HCT116 (cell line): ENCODE results near the gene GRIK5. TPM values are rescaled to one million over a fixed set of nuclear protein-coding genes. Genes with fewer than 3 reads are reported as not detected.

Experiments
- ATAC-seq: fragments of 200-7000 bp; cut with Tn5 transposase; 2 replicates; pipeline ENCODE4 v1.9.1; 2020; ENCODE audit warnings: mild to moderate bottlenecking, moderate library complexity
- BruUV-seq: library from RNA; stranded (reverse); fragments of 400-500 nt; replicated peaks from 2 replicates; lab custom pipeline; 2021; lab: Mats Ljungman, UMichigan
- CTCF ChIA-PET: fragments of 300-600 bp; sonication (Branson Sonifier 250); formaldehyde crosslinking; loops from one replicate; lab custom pipeline; 2021; ENCODE audit warnings: antibody characterized with exemption; lab: Charles Lee
- POLR2A ChIA-PET: fragments of 300-600, 350-600 bp; sonication (Branson Sonifier 250); formaldehyde crosslinking; loops from one replicate; lab custom pipeline; 2021; ENCODE audit warnings: antibody characterized with exemption; lab: Charles Lee
- RAD21 ChIA-PET, 2 experiments: fragments of 300-600 bp; sonication (Branson Sonifier 250); formaldehyde crosslinking; loops; one replicate each; lab custom pipeline; 2023; ENCODE audit warnings: low total read pairs in 2 of 2; ENCODE audit not compliant: uncharacterized antibody in 2 of 2, unreplicated experiment in 2 of 2, low non-redundant PET in 1 of 2; lab: Charles Lee
- DNase-seq: peaks from one replicate; pipeline ENCODE4 v3.0.0-alpha.2; 2010; ENCODE audit warnings: low read depth, low spot score
- H2AFZ ChIP-seq: fragments of 200-600 bp; shearing (Covaris generic), sonication (generic); 2 replicates; pipeline ENCODE4 v1.6.1; 2017; ENCODE audit warnings: low read depth, mixed run types, mixed read lengths, antibody characterized with exemption, low read length; ENCODE audit not compliant: poor library complexity, severe bottlenecking
- H3K27ac ChIP-seq: 2 replicates; pipeline ENCODE4 v1.5.1; 2012; ENCODE audit warnings: low read depth, low read length
- H3K27me3 ChIP-seq: fragments of 200-600 bp; sonication (generic); 2 replicates; pipeline ENCODE4 v1.6.1; 2016; ENCODE audit warnings: mixed run types, low read length, mixed read lengths; ENCODE audit not compliant: insufficient read depth
- H3K36me3 ChIP-seq, 2 experiments: fragments of 200-500 bp in 1 of 2; fragments of 200-600 bp in 1 of 2; sonication (Bioruptor generic) in 1 of 2; sonication (generic) in 1 of 2; 2 replicates each; pipeline versions ENCODE4 v1.5.1 to v1.6.1; 2014 to 2016; ENCODE audit warnings: low read length in 2 of 2, inconsistent platforms in 1 of 2, mixed read lengths in 1 of 2, mixed run types in 1 of 2; ENCODE audit not compliant: insufficient read depth in 2 of 2, control insufficient read depth in 1 of 2
- H3K4me1 ChIP-seq, 2 experiments: fragments of 200-600 bp in 1 of 2; sonication (generic) in 1 of 2; 2 replicates each; pipeline versions ENCODE4 v1.5.1 to v1.6.1; 2012 to 2017; ENCODE audit warnings: low read length in 2 of 2, inconsistent platforms in 1 of 2, mild to moderate bottlenecking in 1 of 2, mixed read lengths in 1 of 2, mixed run types in 1 of 2, moderate library complexity in 1 of 2; ENCODE audit not compliant: insufficient read depth in 2 of 2, control insufficient read depth in 1 of 2
- H3K4me2 ChIP-seq: fragments of 200-600 bp; sonication (generic); 2 replicates; pipeline ENCODE4 v1.6.1; 2017; ENCODE audit warnings: mixed run types, low read length, mixed read lengths
- H3K4me3 ChIP-seq, 2 experiments: fragments of 200-600 bp in 1 of 2; sonication (generic) in 1 of 2; replicated peaks in 1 of 2; 2 replicates each; pipeline ENCODE4 v1.5.1; 2011 to 2016; ENCODE audit warnings: low read length in 2 of 2, control low read depth in 1 of 2, low read depth in 1 of 2, mild to moderate bottlenecking in 1 of 2, mixed read lengths in 1 of 2, mixed run types in 1 of 2
- H3K79me2 ChIP-seq: fragments of 200-600 bp; sonication (generic); 2 replicates; pipeline ENCODE4 v1.6.1; 2017; ENCODE audit warnings: mild to moderate bottlenecking, mixed run types, low read length, moderate library complexity, mixed read lengths; ENCODE audit not compliant: insufficient read depth
- H3K9ac ChIP-seq: fragments of 200-600 bp; sonication (generic); 2 replicates; pipeline ENCODE4 v1.6.1; 2016; ENCODE audit warnings: low read length, mixed read lengths
- H3K9me2 ChIP-seq: fragments of 200-600 bp; sonication (generic), shearing (Covaris generic); 2 replicates; pipeline ENCODE4 v1.6.1; 2017; ENCODE audit warnings: mixed run types, mild to moderate bottlenecking, moderate library complexity; ENCODE audit not compliant: insufficient read depth
- H3K9me3 ChIP-seq, 2 experiments: fragments of 200-500 bp in 1 of 2; fragments of 200-600 bp in 1 of 2; sonication (Bioruptor generic) in 1 of 2; sonication (generic) in 1 of 2; 2 replicates each; pipeline ENCODE4 v1.6.1; 2014 to 2017; ENCODE audit warnings: low read length in 2 of 2, mixed read lengths in 2 of 2, inconsistent platforms in 1 of 2, low read depth in 1 of 2, mild to moderate bottlenecking in 1 of 2, mixed run types in 1 of 2, moderate library complexity in 1 of 2; ENCODE audit not compliant: control insufficient read depth in 1 of 2, insufficient read depth in 1 of 2
- H4K20me1 ChIP-seq: fragments of 200-600 bp; sonication (generic), shearing (Covaris generic); 2 replicates; pipeline ENCODE4 v1.6.1; 2017; ENCODE audit warnings: mixed run types, mild to moderate bottlenecking, moderate library complexity; ENCODE audit not compliant: insufficient read depth
- ATF3 ChIP-seq: IDR thresholded peaks from 2 replicates; pipeline ENCODE4 v1.6.1; 2012
- EZH2 ChIP-seq: fragments of 200-600 bp; sonication (generic); IDR thresholded peaks from 2 replicates; pipeline ENCODE4 v1.6.1; 2017; ENCODE audit warnings: antibody characterized with exemption, mixed run types
- FOSL1 ChIP-seq: IDR thresholded peaks from 2 replicates; pipeline ENCODE4 v1.6.1; 2012; ENCODE audit warnings: low read depth
- JUND ChIP-seq: IDR thresholded peaks from 2 replicates; pipeline ENCODE4 v1.6.1; 2012
- POLR2AphosphoS5 ChIP-seq: IDR thresholded peaks from 2 replicates; pipeline ENCODE4 v1.6.1; 2011; ENCODE audit warnings: mild to moderate bottlenecking, low read depth, low read length, moderate library complexity
- RAD21 ChIP-seq: IDR thresholded peaks from 2 replicates; pipeline ENCODE4 v1.6.1; 2012; ENCODE audit warnings: low read depth, mild to moderate bottlenecking
- REST ChIP-seq: IDR thresholded peaks from 2 replicates; pipeline ENCODE4 v1.6.1; 2012; ENCODE audit warnings: low read depth
- SIN3A ChIP-seq: IDR thresholded peaks from 2 replicates; pipeline ENCODE4 v1.6.1; 2012; ENCODE audit warnings: low read depth
- TCF7L2 ChIP-seq: IDR thresholded peaks from 2 replicates; pipeline ENCODE4 v1.7.0; 2011; ENCODE audit warnings: borderline replicate concordance, inconsistent platforms; ENCODE audit not compliant: insufficient read depth, insufficient read length; ENCODE audit errors: extremely low read depth
- ZFX ChIP-seq: fragments of 450-650 bp; IDR thresholded peaks from 2 replicates; pipeline ENCODE4 v1.6.1; 2017
- ZNF274 ChIP-seq: fragments of 200-500 bp; sonication (Bioruptor generic); IDR thresholded peaks from 2 replicates; pipeline ENCODE4 v1.6.1; 2014; ENCODE audit warnings: mild to moderate bottlenecking, low read depth, low read length, inconsistent platforms
- intact Hi-C: fragments of 100-400 bp; cut with micrococcal nuclease; formaldehyde crosslinking; loops from 2 replicates; pipeline ENCODE4 v1.10.0; 2022
- total RNA-seq: library from RNA; stranded (reverse); gene quantifications from one replicate; pipeline ENCODE4 v1.2.1, GENCODE V29; 2021; ENCODE audit not compliant: unreplicated experiment

GRIK5 gene
- total RNA-seq, 1 experiment from 2014 or later: 1.7 TPM

- Histone ChIP-seq H3K27ac (no peak overlapping the region), H3K9me2 (no peaks in the 10 kb centered on the region)
- ChIA-PET CTCF (interaction anchor here (1.2 kb wide), 2 partner anchors 11 to 105 kb away, joined by 3 read pairs; no protein-coding TSS in a partner anchor), POLR2A (interaction anchor here (0.7 kb wide), 1 partner anchor 74 kb away, joined by 3 read pairs; no protein-coding TSS in a partner anchor)
- TF ChIP-seq FOSL1 (no peak), REST (no peak), ATF3 (no peak), RAD21 (no peak), EZH2 (no peak), JUND (no peak), SIN3A (no peak), ZFX (no peak), TCF7L2 (no peak), ZNF274 (no peak), POLR2AphosphoS5 (no peak)
- TF ChIP-seq, all 23 proteins: peak for 0
- ATAC-seq (no peak), DNase-seq (no peak)
- no peaks in the 10 kb centered on the region for H4K20me1 ChIP-seq
- H2AFZ ChIP-seq: no peak overlapping the region
- intact Hi-C loops: no loop called here
- H3K9me3 ChIP-seq: no peaks in the 10 kb centered on the region
- no peaks in the 10 kb centered on the region for H3K79me2 ChIP-seq
- no peak overlapping the region for H3K9ac ChIP-seq
- RAD21 ChIA-PET: no interaction called here
- H3K4me1 ChIP-seq: peaks cover 24 to 29% of the 10 kb centered on the region in 2 experiments
- no peaks in the 10 kb centered on the region for H3K36me3 ChIP-seq
- peaks cover 16% of the 10 kb centered on the region; the same call in 1 of the 2 replicates for H3K27me3 ChIP-seq
- H3K4me3 ChIP-seq: no peak overlapping the region
- BruUV-seq: no TSS peak
- no peak overlapping the region for H3K4me2 ChIP-seq
These were observed 32.9 kb upstream of the GRIK5 start for GRCh38 chr19:42102877-42103276.
